Activated CD4-positive, alpha-beta T cell treated with anti-CD3 and anti-CD28 coated beads, Interleukin-10, Interleukin-2, amounts not matched to agents 100 ng/mL and 50 ng/mL, durations not matched to agents 16 hours and 8 hours (primary cell): ENCODE results near the gene SNTA1.
"Not testable (repeated sequence)": the region's sequence is repeated elsewhere in the genome, so short reads cannot be mapped to it uniquely, and the experiment has no call there.

Source experiments
- DNase-seq: peaks from one replicate; pipeline ENCODE4 v3.0.0-alpha.2; 2020

SNTA1 gene

DNA sequence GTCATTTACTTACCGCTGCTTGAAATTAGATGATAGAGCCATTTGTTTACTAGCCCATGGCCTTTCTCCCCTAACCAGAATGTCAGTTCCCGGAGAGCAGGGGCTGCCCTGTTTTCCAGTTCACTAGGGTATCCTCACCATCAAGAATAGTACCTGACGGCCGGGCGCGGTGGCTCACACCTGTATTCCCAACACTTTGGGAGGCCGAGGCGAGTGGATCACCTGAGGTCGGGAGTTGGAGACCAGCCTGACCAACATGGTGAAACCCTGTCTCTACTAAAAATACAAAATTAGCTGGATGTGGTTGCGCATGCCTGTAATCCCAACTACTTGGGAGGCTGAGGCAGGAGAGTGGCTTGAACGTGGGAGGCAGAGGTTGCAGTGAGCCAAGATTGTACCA is 19.7 kb downstream of the SNTA1 start:
- DNase-seq: not testable (repeated sequence)

DNA sequence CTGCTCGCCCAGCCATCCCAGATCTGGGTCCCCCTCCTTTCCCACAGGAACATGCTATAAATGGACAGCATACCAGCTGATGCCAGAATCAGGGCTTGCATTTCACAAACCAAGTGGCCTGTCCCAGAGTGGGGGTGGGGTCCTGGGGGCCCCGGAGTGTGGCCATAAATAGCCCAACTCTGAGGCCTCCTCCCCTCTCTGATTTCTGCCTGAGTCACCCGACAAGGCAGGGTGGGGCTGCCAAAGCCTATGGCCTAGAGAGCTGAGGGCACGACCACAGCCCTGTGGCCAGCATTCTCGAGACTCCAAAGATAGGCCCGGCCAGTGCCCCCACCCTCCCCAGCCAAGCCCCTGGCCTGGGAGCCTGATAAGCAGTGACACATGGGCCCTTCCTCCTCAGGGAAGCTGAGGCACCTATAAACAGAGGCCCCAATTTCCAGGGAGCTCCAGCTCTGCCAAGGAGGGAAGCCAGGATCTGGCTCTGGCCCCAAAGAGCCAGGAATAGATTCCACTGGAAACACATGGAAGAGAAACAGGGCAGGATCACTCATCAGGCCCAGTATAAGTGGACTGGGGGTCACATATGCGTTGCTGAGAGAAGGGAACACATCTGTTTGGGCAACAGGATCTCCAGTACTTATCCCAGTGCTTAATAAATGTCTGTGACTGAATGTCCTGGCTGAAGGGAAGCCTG is 20.3 kb downstream of the SNTA1 start:
- no peak for DNase-seq

DNA sequence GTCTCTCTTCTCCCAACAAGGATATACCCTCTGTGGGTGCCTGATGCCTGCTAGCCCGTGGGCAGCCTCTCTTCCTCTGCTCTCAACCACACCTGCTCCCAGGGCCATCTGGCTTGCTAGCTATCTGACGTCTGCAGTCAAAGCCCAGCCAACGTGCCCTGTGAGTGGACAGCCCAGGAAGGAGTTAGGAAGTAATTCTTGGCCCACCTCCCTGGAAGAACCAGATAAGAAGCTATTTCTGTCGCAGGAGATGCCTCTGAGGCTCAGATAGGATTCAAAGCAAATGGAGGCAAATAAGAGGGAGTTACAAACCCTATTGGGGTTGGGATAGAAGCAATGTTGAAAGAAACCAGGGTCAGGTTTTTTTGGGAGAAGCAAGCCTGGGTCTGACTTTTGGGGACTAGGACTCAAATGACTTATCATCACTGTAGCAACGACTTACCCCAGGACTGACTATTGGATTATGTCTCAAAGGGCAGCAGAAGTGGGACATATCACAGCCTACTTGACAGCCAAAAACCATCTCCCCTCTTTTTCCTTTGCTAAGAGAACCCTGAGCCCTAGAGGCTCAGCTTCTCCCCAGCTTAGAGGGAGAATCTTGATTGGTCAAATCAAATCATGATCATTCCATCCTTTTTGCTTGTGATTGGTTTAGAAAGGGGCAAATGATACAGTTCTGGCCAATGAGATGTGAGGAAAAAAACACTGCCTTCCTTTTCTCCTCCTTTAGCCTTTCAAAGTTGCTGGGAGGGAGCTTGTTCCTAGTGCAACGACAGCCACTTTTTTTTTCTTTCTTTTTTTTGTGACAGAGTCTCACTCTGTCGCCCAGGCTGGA is 24.2 kb downstream of the SNTA1 start:
- DNase-seq: no peak

DNA sequence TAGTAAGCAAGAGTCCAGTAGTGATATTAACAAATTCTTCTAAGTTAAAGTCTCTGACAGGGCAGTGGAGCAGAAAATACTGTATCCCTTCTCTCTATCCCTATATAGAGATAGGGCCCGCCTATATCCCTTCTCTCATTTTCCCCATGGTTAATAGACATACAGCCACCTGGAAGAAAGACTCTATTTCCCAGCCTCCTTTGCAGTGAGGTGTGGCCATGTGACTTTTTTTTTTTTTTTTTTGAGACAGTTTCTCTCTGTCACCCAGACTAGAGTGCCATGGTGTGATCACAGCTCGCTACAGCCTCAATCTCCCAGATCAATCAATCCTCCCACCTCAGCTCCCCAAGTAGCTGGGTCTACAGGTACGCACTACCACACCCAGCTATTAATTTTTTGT is 25.5 kb downstream of the SNTA1 start:
- no peak for DNase-seq

DNA sequence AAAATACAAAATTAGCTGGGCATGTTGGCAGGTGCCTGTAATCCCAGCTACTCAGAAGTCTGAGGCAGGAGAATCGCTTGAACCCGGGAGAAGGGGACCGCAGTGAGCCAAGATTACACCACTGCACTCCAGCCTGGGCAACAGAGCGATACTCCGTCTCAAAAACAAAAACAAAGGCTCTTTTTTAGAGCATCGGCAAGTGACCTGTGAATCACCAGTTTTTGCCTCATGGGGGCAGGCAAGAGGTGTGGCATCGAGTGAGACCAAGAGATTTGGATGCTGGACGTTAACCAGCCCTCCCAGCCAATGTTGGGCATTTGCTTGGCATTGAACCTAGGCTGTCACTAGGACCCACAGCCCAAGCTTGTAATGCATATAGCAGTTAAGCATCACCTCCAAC is 27.6 kb downstream of the SNTA1 start:
- no peak for DNase-seq

DNA sequence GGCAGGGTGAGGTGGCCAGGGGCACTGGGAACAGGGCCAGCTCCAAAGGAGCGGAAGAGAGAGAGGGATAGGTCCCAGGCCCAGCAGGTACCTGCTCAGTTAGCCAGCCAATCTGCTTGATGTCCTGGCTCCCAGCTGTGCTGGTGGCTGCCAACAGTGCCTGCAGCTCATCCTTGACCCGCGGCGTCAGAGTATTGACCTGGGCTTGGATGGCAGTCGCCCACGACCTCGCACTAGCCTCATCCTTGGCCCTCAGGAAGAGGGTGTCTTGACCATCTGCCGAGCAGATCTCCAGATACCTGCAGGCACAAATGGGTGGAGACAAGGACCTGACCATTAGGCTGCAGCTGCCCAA is 31.1 kb downstream of the SNTA1 start:
- no peak for DNase-seq

DNA sequence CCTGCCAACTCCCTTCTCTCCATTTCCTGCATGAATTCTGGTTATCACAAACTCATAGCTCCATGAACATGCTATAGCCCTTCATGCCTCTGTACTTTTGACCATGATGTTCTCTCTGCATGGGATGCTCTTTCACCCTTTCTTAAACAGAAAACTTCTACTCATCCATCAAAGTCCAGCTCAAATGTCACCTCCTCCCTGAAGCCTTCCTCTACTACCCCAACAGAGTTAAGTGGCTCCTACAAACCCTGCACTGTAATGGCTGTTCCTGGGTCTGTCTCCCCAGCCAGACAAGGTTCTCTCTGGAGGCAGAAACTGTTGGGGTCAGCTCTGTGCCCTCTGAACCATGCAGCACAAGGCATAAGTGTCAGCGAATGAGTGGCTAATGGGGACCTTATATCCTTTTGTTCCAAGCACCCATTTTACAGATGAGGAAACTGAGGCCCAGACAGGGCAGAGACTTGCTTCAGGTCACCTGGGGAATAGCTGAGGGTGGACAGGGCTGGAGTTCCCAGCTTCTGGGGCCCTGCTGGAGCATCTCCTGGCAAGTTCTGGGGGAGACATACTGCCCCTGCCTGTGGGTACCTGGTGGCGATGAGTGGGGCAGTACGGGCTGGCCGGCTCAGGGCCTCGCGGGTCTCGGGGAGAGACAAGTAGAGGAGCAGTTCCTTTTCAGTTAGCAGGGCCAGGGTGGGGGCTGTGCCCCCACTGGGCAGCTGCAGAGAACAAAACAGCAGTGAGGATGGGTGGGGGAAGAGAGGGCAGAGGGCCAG is 31.7 kb downstream of the SNTA1 start:
- no peak for DNase-seq

DNA sequence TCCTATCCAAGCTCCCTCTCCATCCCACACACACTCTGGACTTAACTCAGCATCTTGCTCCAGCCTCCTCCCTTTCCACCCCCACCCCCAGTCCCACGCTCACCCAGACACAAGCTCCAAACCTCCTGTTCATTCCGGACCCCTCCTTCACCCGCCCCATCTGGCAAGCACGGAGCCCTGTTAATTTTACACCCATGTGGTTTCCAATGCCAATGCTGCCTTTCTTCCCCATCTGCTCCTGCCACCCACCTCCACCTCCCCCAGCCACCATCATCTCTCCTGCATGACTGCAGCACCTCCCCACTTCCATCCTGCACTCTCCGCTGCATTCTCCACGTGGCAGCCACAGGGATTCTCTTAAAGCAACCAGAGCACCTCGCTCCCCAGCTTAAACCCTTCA is 32.3 kb downstream of the SNTA1 start:
- DNase-seq: no peak

DNA sequence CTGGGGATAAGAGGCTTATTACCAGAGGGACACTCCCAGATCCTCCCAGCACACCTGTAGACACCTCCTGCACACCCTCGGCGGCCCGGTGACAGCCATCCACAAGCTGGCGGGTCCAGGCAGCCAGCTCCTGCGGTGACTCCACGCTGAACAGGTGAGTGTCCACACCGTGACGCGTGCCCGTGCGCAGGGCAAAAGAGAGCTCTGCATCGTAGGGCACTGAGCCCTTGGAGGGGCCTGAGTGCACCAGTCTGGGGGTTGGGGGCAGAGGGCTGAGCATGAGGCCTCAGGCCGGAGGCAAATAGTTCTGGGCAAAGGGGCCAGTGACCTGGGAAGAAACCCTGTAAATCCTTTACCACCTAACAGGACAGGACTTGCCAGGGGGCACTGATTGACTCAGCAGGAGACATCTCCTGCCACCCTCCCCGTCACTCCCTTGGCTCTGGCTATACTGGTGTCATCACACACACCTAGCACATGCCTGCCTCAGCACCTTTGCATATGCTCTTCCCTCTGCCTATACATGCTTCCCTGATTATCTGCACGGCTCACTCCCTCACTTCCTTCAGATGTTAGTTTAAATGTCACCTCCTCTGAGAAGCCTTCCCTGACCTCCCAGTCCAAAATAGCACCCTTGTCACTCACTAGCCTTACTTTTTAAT is 33.4 kb downstream of the SNTA1 start:
- DNase-seq: no peak

DNA sequence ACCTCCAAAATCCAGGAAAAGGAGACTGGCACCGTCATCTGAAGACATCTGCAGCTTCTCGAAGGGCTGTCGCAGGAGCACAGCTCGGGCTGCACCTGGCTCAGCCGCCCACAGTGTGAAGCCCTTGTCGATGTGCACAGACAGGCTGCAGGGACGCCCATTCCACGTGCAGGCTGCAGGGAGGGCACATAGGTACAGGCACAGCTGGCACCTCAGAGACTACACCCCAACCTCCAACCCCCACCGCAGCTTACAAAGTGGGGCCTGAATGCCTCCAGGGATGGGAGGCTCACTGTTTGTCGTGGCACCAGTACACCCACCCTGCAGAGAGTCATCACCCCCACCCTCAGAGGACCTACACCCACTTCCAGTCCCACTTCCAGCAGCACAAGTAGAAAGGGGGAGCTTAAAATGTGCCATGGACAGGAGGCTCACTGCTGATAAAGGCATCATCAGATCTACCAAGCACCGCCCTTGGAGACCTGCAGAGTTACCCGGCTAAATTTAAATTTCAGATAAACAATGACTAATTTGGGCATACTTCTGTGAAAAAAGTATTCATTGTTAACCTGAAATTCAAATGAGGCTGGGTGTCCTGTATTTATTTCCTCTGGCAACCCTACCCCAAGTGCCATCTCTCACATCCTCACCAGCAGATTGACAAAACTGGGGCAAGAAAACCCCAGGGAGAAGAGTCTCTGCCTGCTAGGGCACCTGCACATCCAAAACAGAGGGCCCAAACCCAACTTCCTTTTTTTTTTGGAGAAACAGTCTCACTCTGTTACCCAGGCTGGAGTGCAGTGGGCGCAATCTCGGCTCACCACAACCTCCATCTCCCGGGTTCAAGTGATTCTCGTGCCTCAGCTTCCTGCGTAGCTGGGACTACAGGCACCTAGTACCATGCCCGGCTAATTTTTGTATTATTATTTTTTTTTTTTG is 34.6 kb downstream of the SNTA1 start:
- no peak for DNase-seq

DNA sequence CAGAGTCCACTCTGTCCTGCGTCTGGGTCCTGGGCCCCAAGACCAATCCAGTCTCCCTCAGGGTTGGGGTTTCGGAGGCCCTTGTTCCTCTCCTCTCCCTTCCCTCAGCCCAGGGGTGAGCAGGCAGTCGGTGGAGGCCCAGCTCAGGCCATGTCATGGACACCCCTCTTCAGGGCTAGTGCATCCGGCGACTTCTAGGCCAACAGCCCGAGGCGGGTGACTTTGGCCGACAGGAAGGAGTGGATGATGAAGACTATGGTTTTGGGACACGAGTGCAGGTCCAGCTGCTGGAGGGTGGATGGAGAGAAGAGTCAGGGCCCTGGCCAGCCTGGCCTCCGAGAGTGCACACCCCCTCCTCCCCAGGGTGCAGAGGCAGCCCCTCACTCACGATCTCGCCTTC is 35.2 kb downstream of the SNTA1 start:
- no peak for DNase-seq

DNA sequence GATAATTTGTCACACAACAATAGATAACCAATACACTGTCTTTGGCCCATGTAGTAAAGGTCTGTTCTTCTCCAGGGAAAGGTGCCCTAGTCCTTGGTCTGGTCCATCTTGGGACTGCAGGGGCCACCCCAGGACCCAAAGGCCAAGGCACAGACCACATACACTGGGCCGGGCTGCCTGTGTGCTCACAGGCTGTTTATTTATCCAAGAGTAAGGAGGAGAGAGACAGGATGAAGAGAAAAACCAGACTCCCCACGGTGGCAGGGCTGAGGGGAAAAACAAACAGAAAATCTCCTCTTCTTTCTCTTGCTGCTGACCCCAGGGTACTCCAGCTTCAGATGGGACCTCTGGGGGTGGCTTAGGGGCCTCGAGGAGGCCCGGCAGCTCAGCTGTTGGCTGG is 35.8 kb downstream of the SNTA1 start:
- no peak for DNase-seq

DNA sequence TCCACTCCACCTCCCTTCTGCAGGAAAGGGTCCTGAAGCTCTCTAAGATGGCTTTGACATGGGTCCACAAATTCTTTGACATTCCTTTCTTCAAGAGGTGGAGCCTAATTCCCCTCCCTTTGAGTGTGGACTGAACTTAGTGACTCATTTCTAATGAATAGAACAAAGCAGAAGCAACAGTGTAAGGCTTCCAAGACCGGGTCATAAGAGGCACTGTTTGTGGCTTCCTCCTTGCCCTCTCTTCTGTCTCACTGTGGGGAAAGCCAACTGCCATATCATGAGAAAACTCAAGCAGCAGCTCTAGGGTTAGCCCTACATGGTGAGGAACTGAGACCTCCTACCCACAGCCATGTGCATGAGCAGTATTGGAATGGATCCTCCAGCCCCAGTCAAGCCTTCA is 36.3 kb downstream of the SNTA1 start:
- DNase-seq: peak; percentile 5

DNA sequence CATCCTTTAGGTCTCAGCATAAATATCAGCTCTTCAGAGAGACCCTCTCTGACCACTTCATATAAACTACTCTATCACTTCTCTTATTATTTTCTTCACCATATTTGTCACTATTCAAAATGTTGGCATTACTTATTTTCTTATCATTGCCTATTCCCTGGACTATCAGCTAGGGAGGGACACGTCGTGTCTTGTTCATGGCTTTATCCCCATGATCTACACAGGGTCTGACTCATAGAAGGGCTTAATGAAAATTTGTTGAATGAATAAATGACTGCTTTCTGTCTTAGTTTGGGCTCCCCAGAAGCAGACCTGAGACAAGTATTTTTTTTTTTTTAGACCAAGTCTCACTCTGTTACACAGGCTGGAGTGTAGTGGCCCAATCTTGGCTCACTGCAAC is 39.3 kb downstream of the SNTA1 start:
- no peak for DNase-seq

DNA sequence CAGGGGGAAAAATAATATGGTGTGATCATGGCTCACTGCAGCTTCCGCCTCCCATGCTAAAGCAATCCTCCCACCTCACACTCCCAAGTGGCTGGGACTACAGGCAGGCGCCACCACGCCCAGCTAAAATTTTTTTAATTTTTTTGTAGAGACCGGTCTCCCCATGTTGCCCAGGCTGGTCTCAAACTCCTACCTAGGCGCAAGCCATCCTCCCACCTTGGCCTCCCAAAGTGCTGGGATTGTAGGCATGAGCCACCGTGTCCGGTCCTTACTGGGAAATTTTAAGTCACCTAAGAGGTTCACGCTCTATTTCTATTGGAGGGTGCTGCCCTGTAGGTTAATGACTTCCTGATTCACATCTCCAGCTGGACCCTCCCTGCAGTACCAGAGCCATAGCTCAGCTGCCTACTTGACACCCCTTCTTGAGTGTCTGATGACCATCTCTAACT is 41.6 kb downstream of the SNTA1 start:
- no peak for DNase-seq

DNA sequence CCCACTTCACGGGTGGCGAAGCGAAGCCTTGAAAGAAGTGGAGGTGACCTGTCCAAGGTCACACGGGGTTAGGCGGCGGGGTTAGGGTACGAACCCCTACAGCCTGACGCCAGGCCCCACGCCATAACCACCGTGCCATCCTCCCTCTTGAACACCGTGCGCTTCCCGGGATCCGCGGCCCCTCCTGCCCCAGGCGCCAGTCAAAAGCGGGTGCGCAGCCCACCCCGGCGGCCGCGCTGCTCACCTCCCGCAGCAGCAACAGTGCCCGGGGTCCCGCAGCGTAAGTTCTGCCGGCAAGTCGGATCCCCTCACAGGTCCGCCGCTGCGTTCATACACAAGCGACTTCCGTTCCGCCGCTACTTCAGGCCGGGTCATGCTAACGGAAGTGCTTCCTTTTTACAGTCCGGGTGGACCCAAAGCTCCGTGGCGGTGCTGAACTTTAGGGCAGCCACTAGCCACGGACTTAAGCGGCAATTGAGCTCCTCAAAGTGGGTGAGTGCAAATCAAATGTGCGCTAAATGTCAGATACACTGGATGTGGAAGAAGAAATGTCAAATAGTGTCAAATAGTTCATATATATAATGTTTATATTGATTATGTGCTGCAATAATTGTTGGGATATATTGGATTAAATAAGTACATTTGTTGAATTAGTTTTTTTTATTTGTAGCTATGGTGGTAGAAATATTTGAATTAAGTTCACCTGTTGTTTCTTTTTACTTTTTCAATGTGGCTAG is 42.2 kb downstream of the SNTA1 start, which contains the start of gene CDK5RAP1:
Gene CDK5RAP1 (minus strand): TSS at position 336 of the 737 bp plus-strand sequence. CDS start 4,455 bp downstream, outside the sequence.
- peak; percentile 93 for DNase-seq

DNA sequence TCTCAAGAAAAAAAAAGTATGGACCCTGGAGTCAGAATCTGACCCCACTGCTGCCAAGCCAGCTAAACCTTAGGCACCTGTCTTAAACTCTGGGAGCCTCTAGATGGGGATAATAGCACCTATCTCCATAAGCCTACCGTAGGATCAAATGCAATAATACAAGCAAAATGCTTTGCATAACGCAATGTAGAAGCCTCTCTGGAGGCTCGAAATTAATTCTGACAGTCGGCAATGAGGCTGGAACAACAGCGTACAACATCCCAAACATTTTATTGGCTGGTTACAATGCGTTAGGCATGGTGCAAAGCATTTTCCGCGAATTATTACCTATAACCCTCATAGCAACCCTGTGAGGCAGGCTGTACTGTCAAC is 42.8 kb downstream of the SNTA1 start:
- peak; percentile 13 for DNase-seq

DNA sequence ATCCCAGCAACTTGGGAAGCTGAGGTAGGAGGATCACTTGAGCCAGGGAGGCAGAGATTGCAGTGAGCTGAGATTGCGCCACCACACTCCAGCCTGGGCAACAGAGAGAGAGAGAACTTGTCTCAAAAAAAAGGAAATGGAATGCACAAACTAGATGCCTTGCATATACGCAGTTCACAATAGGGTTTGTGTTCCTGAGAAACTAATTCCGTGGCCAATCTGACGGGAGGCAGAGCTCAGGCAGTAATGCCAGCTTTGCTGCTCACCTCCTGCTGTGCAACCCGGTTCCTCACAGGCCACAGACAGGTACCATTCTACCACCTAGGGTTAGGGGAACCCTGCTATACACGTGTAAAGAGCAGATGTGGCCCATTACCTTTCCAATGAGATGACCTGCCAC is 43.6 kb downstream of the SNTA1 start:
- DNase-seq: no peak

DNA sequence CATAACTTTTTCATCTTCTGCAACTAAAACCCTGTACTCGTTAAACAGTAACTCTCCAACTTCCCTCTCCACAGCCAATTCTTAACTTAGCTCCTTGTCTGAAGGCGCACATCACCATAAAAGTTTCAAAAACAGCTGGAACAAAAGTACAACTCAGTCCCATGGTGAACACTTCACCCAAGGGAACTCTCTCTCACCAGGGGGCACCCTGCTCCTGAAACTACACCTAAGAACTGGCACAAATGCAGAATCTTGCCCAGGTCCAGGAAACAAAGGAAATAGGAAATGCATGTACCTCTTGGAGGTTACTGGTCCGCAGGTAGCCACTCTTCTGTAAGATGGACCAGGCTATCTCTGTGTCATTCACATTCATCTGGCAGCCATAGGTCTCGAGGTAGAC is 48.8 kb downstream of the SNTA1 start:
- no peak for DNase-seq

DNA sequence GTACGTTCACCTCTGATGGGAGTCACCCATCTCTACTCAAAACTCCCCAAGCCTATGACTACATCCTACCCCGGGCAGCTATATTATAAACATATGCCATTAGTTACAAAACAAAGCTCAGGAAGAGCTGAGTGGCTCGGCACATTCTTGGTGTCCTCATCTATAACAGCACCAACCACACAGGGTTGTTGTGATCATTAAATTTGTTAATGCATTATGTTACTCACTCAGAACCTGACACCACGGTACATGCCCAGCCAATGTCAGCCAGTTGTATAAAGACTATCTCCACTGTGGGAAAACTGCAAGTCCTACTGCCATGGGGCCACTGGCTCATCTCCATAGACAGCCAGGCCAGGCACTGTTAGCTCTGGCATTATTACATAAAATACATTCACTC is 50.0 kb downstream of the SNTA1 start:
- no peak for DNase-seq

DNA sequence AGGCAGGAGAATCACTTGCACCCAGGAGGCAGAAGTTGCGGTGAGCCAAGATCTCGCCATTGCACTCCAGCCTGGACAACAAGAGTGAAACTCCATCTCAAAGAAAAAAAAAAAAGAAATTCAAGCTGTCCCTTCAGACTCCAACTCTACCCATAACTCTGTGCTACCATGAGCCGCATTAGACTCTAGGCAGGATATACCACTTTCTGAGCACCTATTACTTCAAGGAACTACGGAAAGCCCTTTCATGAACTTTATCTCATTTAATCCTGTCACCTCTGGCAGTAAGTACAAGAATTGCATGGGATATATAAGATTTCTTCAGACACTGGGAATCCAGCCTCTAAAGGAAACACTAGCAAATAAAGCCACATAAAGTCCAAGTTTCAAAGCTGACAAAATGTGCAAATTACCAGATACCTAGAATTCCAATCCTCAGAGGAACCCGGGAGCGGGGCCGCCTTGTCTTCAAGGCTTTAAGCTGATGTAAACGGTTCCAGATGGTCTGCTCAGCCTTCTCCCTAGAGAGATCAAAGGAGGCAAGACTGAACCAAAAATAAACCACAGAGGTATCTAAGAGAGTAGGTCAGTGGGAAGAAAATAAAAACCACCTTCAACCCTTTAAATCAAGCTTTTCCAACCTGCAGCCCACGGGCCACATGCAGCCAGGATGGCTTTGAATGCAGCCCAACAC is 51.7 kb downstream of the SNTA1 start:
- DNase-seq: no peak
